Anterior cingulate cortex (tissue), 58 donors: ENCODE results near the gene ATP6V1F.

Experiments used
- DNase-seq, 58 donors: peaks; one replicate each; lab custom pipeline; 2025; lab: John Stamatoyannopoulos, UW

ATP6V1F gene, protein sequence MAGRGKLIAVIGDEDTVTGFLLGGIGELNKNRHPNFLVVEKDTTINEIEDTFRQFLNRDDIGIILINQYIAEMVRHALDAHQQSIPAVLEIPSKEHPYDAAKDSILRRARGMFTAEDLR

DNA sequence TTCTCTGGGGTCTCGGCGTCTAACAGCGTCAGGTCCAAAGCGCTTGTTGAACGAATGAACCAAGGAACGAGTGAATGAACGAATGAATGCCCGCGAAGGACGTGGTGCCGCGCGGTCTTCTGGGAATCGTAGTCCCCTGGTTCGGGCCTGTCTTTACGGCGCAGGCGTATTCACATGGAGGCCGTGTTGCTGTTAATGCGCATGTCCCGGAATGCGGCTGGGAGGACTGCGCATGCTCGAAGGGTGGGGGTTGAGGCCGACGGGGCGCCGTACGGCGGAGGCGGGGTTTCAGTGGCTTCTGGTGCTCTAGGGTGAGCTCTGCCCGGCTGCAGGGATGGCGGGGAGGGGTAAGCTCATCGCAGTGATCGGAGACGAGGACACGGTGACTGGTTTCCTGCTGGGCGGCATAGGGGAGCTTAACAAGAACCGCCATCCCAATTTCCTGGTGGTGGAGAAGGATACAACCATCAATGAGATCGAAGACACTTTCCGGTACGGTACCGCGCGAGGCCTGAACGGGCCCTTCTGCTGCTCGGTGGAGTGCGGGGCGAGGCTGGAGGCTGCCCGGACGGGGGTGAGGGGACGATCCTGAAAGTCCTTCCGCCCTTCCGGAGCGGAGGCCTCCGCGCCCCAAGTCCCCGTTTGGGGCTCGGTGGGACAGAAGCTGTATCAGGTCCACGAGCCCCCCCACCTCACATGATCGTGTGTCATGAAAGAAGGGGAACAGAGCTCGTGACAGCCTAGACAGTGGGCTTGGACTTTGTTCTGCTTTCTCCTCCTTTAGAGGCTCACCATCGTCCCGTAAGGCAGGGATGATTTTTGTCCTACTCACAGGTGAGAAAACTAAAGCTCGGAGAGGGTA, at the start of gene ATP6V1F:
TSS of gene ATP6V1F (plus strand) at position 286 of the 862 bp plus-strand sequence. CDS start at position 335, 49 bp downstream.
- peak; percentile 79 to 97 (median 94) for DNase-seq

DNA sequence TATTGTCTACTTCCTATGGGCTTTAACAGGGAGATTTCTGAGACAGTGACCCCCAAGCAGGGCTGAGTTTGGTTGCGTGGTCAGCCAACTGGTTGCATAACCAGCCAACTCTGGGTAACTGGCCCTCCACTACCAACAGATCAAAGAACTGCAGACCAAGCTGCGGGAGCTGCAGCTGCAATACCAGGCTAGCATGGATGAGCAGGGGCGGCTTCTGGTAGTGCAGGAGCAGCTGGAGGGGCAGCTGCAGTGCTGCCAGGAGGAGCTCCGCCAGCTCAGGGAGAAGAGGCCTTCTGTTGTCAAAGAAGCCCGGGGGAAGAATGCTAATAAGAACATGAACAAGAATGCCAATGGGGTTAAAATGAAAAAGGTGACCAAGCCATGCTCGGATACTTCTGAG, 48.2 kb upstream of the ATP6V1F start:
- peak in 37 of 58 donors; percentile 9 to 79 (median 45) for DNase-seq

DNA sequence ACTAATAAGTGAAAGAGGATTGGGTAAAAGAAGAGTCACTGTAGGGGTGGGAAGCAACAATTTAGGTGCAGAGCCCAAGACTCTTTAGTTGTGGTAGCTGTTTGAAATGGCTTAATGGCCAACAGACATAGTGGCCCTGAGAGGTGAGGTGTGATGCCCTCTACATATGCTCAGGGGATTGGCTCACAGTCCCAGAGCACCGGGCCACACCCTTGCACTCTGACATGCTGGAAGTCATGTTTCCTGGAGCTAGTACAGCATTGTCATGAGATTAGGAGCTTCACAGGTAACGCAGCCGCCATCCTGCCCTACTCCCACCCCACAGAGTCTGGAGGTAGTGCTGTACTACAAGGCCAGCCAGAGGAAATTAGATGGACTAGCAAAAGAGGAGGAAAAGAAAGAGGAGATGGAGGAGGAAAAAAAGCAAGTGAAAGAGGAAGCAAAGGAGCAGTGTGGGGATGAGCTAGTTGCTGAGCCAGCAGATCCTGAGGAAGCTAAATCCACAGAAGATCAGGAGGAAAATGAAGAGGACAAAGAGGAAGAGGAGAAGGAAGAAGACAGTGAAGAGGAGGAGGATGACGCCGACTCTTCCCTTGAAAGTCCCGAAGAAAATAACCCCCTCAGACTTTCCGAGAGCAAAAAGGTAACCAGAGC, 47.2 kb upstream of the ATP6V1F start:
- no peak for DNase-seq

DNA sequence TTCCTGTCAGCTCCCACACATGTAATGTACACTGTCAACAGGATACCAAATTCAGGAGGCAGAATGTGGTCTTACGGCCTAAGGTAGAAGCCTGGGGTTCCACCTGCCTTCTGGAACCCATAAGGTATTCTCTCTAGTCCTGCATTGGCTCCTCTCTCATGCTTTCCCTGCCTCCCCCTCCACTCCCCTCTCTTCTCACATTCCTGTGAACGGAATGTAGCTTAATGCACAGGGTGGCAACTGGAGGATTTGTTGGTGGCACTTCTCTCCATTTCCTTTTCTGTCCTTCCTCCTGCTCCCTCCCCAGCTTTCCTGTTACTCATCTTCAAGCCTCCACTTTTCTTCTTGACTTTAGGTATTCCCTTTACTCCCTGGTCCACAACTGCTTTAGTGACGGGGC, 44.0 kb upstream of the ATP6V1F start:
- DNase-seq = no peak

DNA sequence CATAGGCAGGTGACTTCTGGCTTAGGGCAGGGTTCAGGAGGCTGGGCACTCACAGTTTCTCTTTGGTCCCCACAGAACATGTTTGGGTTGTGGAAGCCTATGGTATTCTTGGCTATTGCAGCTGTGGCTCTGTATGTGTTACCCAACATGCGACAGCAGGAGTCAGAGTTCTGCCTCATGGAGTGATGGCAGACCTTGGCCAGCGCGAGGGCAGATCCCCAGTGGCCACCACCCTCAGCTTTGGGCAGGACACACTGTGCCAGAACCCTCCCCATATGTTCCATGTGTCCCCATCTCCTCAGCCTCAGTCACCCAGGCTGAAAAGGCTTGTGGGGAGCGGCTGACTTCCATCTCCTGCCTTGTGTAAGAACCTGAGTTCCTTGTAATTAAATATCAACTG, 40.9 kb upstream of the ATP6V1F start:
- no peak for DNase-seq

DNA sequence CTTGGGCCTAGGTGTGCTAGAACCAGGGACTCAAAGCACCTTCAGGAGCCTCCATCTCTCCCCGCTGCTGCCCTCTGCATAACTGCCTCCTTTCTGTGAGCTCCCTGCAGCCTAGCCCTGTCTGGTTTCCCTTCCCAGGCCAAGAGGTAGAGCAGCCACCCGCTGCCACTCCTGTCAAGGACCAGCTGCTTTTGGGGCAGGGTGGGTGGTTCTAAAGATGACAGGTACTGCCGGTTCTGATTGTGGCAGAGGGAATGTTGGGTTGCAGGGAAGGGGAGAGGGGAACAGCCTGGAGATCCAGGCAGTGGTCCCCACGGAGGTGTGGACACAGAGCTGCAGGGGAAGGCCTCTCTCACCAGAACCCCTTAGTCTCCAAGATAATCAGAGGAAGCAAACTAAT, 36.1 kb upstream of the ATP6V1F start:
- DNase-seq = no peak

DNA sequence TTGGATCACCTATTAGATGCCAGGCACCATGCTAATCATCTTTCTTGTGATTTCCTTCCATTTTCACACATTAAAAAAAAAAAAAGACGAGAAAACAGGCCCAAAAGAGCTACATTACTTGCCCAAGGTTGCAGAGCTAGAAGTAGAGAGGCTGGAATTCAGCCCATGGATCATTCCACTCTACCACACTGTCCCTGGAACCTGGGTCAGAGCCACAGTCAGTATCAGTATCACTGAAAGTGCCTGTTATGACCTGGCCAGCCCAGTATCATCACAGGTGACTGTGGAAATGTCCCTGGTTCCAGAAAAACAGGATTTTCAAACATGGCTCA, 35.8 kb upstream of the ATP6V1F start:
- DNase-seq = no peak

DNA sequence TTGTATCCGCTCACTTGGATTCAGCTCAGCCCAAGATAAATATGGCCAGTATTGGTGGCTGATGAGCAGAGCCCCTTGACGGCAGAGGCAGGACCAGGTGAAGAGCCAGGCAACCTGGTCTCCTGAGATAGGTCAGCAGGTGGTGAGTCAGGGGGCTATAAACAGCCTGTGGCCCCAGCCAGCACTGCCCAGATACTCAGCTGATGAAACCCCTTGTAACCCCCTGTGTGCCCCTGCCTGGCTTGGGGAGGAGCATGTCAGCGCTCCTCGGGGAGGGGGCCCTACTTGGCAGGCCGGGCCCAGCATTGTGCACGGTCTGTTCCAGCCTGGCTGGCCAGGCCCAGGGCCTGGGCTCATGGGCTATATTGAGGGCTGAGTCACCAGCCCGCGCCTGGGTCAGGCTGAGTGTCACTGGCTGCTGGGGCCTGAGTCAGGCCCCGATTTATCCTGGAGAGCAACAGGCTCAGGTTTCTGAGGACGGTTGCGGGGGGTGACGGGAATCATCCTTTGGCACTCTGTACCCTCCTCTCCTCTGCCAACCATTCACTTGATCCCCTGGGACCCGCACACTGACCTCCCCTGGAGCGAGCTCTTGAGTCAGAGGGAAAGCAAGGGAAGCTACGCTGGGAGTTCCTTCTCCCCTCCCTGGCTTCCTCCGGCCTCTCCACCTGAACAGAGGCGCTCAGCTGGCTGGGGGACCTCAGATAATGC, 35.3 kb upstream of the ATP6V1F start:
- DNase-seq = peak in 4 of 58 donors; percentile 21 to 45 (median 35)

DNA sequence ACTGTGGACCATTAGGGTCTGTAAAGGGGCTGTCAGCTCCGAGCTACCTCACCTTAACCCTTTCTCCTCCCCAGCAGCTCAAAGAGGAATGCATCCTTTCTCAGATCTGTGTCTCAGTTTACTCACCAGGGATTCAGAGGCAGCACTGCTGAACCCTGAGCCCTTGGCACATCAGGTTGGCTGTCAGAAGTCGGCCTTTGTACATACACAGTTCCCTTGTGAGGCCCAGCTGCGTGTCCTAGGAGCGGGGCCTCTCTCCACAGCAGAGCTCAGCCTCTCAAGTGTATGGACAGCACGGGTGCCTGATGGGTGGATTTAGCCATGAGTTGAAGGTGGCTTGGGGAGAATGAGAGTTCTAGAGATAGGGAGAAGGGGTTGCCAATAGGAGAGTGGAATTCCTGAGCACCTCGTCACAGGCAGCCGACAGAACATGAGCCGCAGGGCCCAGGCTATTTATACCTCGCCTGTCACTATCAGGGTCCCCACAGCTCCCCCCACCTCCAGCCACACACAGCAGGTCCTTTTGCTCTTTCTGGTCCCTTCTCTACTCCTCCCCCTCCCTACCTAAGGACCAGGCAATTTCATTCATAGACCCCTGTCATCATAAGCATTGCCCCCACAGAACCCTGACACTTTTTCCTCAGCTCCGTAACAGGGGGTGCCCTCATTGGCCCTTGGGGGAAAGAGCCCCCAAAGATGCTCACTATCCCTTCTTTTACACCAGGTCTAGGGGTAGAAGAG, 34.5 kb upstream of the ATP6V1F start:
- DNase-seq = no peak

DNA sequence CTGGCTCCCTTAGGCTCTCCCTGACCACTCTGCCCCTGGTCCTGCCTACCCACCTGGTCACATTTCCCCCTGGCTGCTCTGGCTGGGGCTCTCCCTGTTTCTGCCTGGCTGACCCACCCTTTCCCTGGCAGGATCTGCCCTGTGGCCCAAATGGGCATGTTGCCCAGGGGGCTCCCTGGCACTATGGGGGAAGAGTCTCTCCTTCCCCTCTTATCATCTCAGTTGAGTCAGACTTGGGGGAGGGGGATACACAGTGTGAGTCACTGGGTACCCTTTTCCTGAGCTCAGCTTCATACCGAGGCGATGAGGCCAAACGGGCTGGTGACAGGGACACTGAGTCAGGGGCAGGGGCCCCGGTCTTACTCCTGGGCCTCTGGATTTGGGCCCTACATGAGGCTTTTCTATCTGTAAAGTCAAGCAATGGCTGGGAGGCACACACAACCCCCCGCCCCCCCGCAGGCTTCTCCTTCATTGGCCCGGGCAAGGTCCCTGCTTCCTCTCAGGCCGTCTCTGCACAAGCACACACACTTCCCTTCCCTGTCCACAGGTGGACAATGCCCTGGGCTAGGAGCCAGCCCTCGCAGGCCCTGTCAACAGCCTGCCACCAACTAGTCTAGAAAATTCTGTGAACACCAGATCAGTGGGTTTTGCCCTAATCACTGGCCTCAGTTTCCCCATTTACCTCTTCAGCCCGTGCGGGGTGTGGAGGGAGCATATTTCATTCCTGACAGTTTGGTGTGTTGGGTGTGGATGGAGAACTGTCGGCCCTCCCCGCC, 33.1 kb upstream of the ATP6V1F start:
- peak in 1 of 58 donors; percentile 17 for DNase-seq

DNA sequence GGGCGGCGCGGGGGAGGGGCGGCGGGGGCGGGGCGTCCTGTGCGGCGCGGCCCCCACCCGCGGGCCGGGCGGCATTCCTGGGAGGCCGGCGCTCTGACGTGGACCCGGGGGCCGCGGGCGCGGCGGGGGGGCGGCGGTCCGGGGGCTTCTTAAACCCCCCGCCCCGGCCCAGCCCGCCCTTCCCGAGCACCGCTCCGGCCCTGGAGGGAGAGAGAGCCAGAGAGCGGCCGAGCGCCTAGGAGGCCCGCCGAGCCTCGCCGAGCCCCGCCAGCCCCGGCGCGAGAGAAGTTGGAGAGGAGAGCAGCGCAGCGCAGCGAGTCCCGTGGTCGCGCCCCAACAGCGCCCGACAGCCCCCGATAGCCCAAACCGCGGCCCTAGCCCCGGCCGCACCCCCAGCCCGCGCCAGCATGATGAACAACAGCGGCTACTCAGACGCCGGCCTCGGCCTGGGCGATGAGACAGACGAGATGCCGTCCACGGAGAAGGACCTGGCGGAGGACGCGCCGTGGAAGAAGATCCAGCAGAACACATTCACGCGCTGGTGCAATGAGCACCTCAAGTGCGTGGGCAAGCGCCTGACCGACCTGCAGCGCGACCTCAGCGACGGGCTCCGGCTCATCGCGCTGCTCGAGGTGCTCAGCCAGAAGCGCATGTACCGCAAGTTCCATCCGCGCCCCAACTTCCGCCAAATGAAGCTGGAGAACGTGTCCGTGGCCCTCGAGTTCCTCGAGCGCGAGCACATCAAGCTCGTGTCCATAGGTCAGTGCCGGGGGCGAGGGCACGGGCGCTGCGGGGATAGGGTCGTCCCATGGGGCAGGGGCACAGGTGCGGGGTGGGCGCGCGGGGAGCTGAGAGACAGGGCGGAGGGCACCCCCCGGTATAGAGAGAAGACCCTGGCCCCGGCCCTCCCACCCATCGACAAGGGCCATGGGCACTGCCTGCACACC, 32.2 kb upstream of the ATP6V1F start, which contains the start of gene FLNC:
TSS of gene FLNC (plus strand) at position 176 of the 947 bp plus-strand sequence. CDS start at position 408, 232 bp downstream.
- DNase-seq = peak in 3 of 58 donors; percentile 41 to 51 (median 42)

DNA sequence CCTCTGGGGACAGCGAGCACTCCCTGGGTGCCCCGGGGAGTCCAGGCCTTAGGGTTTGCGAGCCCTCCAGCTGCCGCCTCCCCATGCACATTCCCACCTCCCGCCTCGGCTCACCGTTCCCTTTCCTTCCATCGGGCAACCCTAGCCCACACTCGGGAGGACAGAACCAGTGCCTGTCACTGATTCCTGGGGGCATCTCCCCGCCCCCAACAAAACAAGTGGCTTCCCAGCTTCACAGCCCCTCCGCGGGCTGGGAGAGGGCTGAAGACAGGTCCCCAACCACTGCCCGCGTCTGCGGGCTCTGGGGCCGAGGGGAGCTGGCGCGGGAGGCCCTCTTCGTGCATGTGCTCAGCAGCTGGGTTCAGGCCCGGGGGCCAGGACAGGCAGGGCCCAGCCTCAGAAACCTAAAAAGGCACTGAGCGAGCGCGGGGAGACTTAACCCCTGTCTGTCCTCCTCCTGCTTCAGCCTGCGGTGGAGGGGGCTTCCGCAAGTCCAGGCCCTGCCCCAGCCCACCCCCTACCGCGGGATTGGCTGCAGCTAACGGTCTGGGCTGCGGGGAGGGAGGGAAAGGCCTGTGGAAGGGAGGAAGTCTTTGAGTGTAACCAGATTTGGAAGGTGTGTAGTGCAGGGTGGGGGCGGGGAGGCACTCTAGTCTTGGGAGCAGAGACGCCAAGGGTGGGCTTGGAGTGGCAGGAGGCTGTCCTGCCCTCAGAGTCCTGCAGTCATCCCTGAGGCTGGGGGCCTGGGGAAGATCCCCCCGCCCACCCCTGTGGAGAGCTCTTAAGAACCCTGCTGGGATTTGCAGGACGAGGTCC, 31.3 kb upstream of the ATP6V1F start:
- DNase-seq = peak in 2 of 58 donors; percentile 11 to 13

DNA sequence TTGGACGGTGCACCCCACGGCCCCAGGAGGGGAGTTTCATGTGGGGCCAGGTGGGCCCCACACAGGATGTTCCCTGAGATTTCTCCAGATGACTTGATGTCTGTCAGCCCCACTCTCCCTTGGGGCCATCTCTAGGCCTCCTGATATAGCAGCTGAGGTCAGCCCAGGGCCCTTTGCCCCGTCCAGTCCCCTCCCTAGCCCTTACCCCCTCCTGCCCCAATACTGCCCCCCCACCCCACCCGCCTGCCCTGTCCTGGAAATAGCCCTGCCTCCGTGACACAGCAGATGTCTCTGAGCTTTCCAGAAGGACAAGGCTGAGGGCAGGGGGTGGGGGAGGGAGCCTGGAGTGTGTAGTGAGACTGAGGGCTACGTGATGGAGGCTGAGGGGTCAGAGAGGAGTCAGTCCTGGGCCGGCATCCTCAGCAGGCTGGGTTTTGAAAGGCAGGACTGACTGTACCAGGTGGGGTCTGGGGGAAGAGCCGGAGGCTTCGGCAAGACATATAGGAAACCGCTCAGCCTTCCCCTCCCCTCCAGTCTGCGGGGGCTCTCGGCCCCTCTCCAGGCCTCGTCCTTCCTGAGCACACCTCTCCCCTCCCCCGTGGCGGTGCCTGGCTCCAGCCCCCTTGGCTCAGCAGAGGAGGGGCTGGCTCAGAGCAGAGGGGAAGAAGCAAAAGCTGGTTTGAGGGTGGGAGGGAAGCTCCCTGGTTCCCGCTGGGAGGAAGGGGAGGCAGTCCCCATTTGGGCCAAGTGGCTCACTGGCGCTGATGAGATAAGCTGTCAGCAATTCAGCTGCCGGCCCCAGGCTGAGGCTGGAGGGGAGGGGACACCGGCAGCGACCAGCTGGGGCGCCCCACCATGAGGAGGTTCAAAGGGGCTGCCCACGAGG, 30.4 kb upstream of the ATP6V1F start:
- peak in 17 of 58 donors; percentile 10 to 71 (median 50) for DNase-seq

DNA sequence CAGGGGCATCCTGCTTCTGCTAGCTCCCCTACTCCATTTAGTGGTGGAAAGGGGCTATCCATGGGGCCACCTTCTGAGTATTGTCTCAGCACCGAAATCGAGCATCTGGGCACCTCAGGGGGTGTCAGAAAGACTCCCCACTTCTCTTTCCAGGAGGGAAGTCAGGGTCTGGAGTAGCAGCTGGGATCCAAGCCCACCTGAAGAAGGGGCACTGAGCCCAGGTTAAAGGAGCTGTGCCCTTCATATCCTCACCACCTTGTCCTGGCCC, 29.8 kb upstream of the ATP6V1F start:
- DNase-seq = peak in 4 of 58 donors; percentile 52 to 61 (median 57)

DNA sequence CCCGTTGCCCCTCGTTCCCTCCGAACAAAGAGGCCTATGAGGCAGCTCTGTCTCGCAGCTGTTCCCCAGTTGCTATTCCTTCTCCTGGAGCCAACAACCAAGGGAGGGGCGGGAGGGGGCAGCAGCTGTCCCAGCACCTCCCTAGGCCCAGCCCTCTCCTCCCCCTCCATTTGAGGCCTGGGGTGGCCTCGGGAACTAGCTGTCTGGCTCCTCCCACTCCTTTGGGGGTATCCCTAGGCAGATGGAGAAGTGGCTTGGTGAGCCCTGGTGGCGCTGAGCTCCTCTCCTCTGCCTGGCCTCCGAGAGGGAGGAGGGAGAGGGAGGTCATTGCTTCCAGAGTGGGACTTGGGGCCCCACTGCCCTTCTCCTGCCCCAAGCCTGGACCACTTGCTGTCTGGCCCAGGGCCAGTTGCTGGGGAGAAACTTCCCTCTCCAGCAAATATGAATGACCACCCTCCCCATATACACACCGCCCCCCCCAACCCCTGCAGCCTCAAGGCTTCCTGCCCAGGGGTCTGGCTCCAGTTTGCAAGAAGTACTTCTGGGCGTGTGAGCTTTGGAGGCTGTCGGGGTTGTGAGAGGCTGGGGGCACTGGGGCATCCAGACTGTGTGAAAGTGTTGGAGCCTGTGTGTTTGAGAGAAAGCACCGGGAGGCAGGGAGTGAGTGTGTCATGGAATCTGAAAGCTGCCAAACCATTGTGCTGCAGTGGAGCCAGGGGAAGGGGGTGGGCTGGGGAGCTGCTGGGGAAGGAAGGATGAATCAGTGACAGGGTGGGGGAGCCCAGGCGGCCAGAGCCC, 29.3 kb upstream of the ATP6V1F start:
- peak in 54 of 58 donors; percentile 22 to 91 (median 64) for DNase-seq

DNA sequence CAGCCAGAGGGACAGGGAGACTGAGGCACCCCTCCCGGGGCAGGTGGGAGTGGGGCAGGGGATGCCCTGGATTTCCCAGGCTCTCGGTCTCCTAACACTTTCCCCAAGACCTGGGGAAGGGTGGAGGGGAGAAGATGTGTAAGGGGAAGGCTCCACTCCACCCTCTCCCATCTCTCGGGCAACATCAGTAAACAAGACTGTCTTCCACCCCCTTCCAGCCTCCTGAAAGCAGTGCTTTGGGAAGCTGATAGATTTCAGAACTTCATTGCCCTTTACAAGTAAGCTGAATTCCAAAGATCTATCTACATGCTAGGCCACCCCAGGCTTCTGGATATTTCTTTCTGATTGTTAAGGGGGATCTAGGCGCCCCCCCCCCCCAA, 28.7 kb upstream of the ATP6V1F start:
- peak in 1 of 58 donors; percentile 66 for DNase-seq
